IPS DF 6.9 (cell line): ENCODE data around the gene PFKL.
"Not testable (repeated sequence)": the region's sequence is repeated elsewhere in the genome, so short reads cannot be mapped to it uniquely, and the experiment has no call there.

Experiments
- DNase-seq: peaks from one replicate; pipeline ENCODE4 v3.0.0-alpha.2; 2013; ENCODE audit warnings: low read depth, low spot score
- H3K27ac ChIP-seq: one replicate; pipeline ENCODE4 v1.5.1; 2013; ENCODE audit warnings: low read length, control low read depth
- H3K27me3 ChIP-seq: 2 replicates; pipeline ENCODE4 v1.6.1; 2013; ENCODE audit warnings: mild to moderate bottlenecking, low read length; ENCODE audit not compliant: control insufficient read depth, insufficient read depth
- H3K36me3 ChIP-seq: 2 replicates; pipeline ENCODE4 v1.6.1; 2013; ENCODE audit warnings: low read length; ENCODE audit not compliant: control insufficient read depth, insufficient read depth
- H3K4me1 ChIP-seq: 2 replicates; pipeline ENCODE4 v1.6.1; 2013; ENCODE audit warnings: low read length; ENCODE audit not compliant: control insufficient read depth, insufficient read depth
- H3K4me3 ChIP-seq: 2 replicates; pipeline ENCODE4 v1.5.1; 2013; ENCODE audit warnings: mild to moderate bottlenecking, low read length
- H3K9me3 ChIP-seq: 2 replicates; pipeline ENCODE4 v1.6.1; 2013; ENCODE audit warnings: low read length, inconsistent platforms; ENCODE audit not compliant: control insufficient read depth, insufficient read depth
- WGBS: extraction: QIAGEN DNeasy Blood & Tissue Kit; methylation state at CpG from one replicate; pipeline ENCODE4 v1.1.7; 2013; ENCODE audit warnings: mixed read lengths, missing lambda C conversion rate; ENCODE audit not compliant: insufficient read length, insufficient coverage; 5-methylcytosine and 5-hydroxymethylcytosine counted together

Gene PFKL

DNA sequence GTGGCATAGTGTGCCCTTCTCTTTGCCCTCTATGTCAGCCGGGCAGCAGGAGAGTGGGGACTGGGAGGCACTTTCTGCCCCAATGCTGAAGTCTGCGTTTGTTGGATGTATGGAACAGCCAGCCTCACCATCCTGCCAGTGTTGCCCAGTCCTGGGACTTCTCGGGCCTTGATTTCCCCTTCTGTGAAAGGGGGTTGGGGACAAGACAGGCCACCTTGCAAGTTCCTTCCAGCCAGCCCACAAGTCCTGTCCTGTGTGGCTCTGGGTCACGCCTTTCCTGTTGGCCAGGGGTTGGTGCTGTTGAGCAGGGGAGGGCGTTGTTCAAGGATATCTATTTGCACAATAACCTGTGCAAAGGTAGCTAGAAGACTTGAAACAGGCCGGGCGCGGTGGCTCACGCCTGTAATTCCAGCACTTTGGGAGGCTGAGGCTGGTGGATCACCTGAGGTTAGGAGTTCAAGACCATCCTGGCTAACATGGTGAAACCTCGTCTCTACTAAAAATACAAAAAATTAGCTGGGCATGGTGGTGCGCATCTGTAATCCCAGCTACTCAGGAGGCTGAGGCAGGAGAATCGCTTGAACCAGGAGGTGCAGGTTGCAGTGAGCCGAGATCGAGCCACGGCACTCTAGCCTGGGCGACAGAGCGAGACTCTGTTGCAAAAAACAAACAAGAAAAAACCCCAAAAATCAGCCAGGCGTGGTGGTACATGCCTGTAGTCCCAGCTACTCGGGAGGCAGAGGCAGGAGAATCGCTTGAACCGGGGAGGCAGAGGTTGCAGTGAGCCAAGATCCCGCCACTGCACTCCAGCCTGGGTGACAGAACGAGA is 2.9 kb downstream of the PFKL start:
- not testable (repeated sequence) for H3K27me3 ChIP-seq, H3K36me3 ChIP-seq, DNase-seq, H3K9me3 ChIP-seq, H3K4me3 ChIP-seq, H3K27ac ChIP-seq, H3K4me1 ChIP-seq
- WGBS: no CpG with 5 or more reads among the region's 23 CpGs

DNA sequence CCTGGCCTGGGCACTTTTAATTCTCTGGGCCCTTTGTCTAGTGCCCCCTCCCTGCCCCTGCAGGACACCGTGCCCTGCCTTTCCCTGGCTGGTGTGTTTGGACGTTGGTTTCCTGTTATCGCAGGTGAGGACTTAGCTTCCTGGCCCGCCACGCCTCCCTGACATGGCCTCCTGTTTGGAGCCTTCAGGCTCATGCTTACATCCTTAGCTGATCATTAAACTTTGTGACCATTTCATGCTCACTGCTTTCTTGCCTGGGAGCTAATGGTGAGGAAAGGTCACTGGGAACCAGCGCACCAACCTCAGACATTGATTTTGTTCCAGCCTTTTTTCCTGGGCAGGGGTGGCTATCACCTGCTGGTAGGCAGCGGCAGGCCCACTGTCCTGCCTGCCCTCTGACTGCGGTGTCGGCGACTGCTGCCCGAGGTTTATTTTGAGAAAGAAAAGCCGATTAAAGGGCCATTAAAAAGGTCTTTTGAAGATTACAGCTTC is 3.7 kb downstream of the PFKL start:
- Histone ChIP-seq H3K27me3 (no peaks in the 10 kb centered on the region), H3K9me3 (no peaks in the 10 kb centered on the region), H3K36me3 (no peaks in the 10 kb centered on the region), H3K4me3 (no peak overlapping the region), H3K27ac (no peak overlapping the region), H3K4me1 (peaks cover 4% of the 10 kb centered on the region)
- WGBS: no CpG with 5 or more reads among the region's 12 CpGs
- DNase-seq: no peak

DNA sequence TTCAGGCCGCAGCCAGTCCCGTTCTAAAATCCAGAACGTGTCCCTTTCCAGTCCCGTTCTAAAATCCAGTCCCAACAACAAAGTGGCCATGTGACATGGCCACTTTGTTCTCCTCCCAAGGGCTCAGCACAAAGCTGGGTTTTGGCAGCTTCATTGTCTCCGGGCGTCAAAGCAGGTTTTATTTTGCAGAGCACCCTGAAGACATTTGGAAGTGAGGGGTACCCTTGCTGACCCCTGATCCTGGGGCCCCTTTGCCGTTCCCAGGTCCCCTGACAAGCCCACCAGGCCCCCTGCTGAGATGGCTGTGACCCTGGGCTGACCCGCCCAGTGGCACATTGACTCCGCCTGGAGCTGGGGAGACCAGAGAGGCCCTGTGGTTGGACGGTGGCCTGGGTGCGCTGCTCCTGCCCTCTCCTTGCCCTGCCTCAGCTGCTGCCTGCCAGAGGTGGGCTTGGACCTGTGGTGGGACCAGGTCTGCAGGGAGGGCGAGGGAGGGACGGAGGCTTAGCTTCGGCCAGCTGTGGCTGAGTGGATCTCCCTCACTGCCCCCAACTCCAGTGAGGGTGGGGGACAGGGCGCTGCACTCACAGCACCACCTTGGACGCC is 4.3 kb downstream of the PFKL start:
- Histone ChIP-seq H3K36me3 (no peaks in the 10 kb centered on the region), H3K4me3 (no peak overlapping the region), H3K27ac (no peak overlapping the region), H3K4me1 (peaks cover 4% of the 10 kb centered on the region), H3K9me3 (no peaks in the 10 kb centered on the region), H3K27me3 (no peaks in the 10 kb centered on the region)
- no CpG with 5 or more reads among the region's 16 CpGs for WGBS
- DNase-seq: no peak

DNA sequence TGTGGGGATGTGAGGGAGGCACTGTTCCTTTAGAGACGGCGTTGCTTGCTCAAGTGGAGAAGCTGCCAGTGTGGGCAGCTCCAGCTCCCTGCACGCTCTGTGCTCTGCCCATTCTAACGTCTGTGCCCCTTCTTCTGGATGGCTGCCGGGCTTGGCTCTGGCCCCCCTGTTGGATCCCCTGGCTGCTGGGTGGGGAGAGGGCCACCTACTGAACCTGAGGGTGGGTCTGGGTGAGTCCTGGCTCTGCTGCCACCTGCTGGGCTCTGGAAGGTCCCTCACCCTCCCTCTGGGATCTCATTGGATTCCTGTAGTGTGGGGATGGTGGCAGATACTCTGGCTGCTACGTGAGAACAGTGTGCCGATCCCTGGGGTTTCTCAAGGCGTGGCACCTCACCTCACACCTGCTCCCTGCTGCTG is 5.0 kb downstream of the PFKL start:
- Histone ChIP-seq H3K27ac (no peak overlapping the region), H3K36me3 (no peaks in the 10 kb centered on the region), H3K4me1 (peaks cover 4% of the 10 kb centered on the region), H3K4me3 (no peak overlapping the region), H3K27me3 (no peaks in the 10 kb centered on the region), H3K9me3 (no peaks in the 10 kb centered on the region)
- DNase-seq: no peak
- WGBS: no CpG with 5 or more reads among the region's 8 CpGs

DNA sequence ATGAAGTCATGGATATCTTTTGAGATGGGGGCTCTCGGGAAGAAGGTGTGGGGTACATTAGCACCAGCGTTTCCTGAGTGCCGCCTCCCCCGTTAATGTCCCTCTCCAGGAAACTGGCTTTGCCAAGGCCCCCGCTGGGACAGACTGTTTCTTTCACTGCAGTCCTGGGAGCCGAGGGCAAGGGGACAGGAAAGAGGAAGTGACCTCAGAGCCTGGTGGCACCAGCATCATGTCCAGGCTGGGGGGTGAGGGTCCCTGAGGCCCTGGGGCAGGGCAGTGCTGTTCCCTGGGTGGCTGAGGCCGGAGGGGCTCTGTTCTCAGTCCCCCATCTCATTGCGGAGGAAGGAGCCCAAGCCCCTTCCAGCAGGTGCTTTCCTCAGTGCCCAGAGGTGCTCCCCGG is 5.8 kb downstream of the PFKL start:
- 0 out of 2 replicates have a peak, but pooled peaks cover 2% of the 10 kb centered on the region for H3K36me3 ChIP-seq
- no peak overlapping the region for H3K27ac ChIP-seq
- no CpG with 5 or more reads among the region's 9 CpGs for WGBS
- H3K27me3 ChIP-seq: no peaks in the 10 kb centered on the region
- H3K4me1 ChIP-seq: peaks cover 4% of the 10 kb centered on the region
- no peak overlapping the region for H3K4me3 ChIP-seq
- no peaks in the 10 kb centered on the region for H3K9me3 ChIP-seq
- no peak for DNase-seq

GRCh38 chr21:44306936-44307704 is 7.3 kb downstream of the PFKL start:
- H3K4me1 ChIP-seq: peaks cover 3% of the 10 kb centered on the region; the same call in 1 of the 2 replicates
- no CpG with 5 or more reads among the region's 21 CpGs for WGBS

GRCh38 chr21:44310628-44311507 is 11.0 kb downstream of the PFKL start:
- Histone ChIP-seq H3K4me3 (no peak overlapping the region), H3K27me3 (no peaks in the 10 kb centered on the region), H3K4me1 (no peaks in the 10 kb centered on the region), H3K9me3 (no peaks in the 10 kb centered on the region), H3K27ac (no peak overlapping the region), H3K36me3 (peaks cover 26% of the 10 kb centered on the region)
- WGBS: no CpG with 5 or more reads among the region's 28 CpGs
- no peak for DNase-seq

More at GRCh38 chr21:44306936-44307704, 7.3 kb downstream of the PFKL start:
- DNase-seq: no peak
- Histone ChIP-seq H3K4me3 (no peak overlapping the region), H3K36me3 (peaks cover 13% of the 10 kb centered on the region; the same call in 1 of the 2 replicates), H3K9me3 (no peaks in the 10 kb centered on the region), H3K27me3 (no peaks in the 10 kb centered on the region), H3K27ac (no peak overlapping the region)

DNA sequence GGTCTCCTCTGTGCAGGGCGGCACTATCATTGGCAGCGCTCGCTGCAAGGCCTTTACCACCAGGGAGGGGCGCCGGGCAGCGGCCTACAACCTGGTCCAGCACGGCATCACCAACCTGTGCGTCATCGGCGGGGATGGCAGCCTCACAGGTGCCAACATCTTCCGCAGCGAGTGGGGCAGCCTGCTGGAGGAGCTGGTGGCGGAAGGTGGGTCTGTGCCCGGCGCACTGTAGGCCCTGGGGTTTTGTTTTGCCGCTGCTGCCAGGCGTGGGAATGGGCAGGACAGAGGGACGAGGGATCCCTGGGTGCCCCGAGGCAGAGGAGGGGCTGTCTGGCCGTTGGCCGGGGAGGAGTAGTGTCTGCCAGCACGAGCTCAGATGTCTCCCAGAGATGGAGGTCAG is 12.2 kb downstream of the PFKL start:
- H3K4me3 ChIP-seq: no peak overlapping the region
- H3K27ac ChIP-seq: no peak overlapping the region
- WGBS: no CpG with 5 or more reads among the region's 22 CpGs
- DNase-seq: no peak
- no peaks in the 10 kb centered on the region for H3K27me3 ChIP-seq
- H3K4me1 ChIP-seq: no peaks in the 10 kb centered on the region
- H3K9me3 ChIP-seq: no peaks in the 10 kb centered on the region
- peaks cover 35% of the 10 kb centered on the region for H3K36me3 ChIP-seq

GRCh38 chr21:44312716-44313115 is 12.9 kb downstream of the PFKL start:
- WGBS: no CpG with 5 or more reads among the region's 19 CpGs
- H3K27ac ChIP-seq: no peak overlapping the region
- no peaks in the 10 kb centered on the region for H3K4me1 ChIP-seq
- no peaks in the 10 kb centered on the region for H3K9me3 ChIP-seq
- H3K4me3 ChIP-seq: no peak overlapping the region
- DNase-seq: no peak
- H3K27me3 ChIP-seq: no peaks in the 10 kb centered on the region
- H3K36me3 ChIP-seq: peaks cover 35% of the 10 kb centered on the region
